CD4-positive, alpha-beta T cell (primary cell): Measurements from ENCODE around the gene IL19. TPM values are rescaled to one million over a fixed set of nuclear protein-coding genes. Genes with fewer than 3 reads are reported as not detected.

ENCODE experiments used
- ATAC-seq: fragments of 200-7000 bp; cut with Tn5 transposase; one replicate; pipeline ENCODE4 v1.10.0; 2022; ENCODE audit warnings: mild to moderate bottlenecking; ENCODE audit not compliant: poor library complexity
- CTCF ChIA-PET: fragments of 350-600 bp; sonication (Branson Sonifier 250); formaldehyde crosslinking; loops from one replicate; lab custom pipeline; 2021; ENCODE audit warnings: antibody characterized with exemption, inconsistent platforms; lab: Charles Lee
- POLR2A ChIA-PET: fragments of 350-600 bp; sonication (Branson Sonifier 250); formaldehyde crosslinking; loops from one replicate; lab custom pipeline; 2021; ENCODE audit warnings: antibody characterized with exemption, inconsistent platforms; lab: Charles Lee
- DNase-seq, 14 experiments: peaks; one replicate each; pipeline ENCODE4 v3.0.0-alpha.2; 2013 to 2020; ENCODE audit warnings: mixed read lengths in 2 of 14
- H3K27ac ChIP-seq, 2 donors: one replicate each; pipeline versions ENCODE4 v1.5.1 to v1.7.0; 2013; ENCODE audit warnings: low read length in 2 of 2, low read depth in 1 of 2, mild to moderate bottlenecking in 1 of 2
- H3K27me3 ChIP-seq, 2 experiments: 1 replicate in 1 of 2; 2 replicates in 1 of 2; pipeline versions ENCODE4 v1.6.1 to v1.7.0; 2013; ENCODE audit warnings: low read length in 2 of 2, control low read depth in 1 of 2, mild to moderate bottlenecking in 1 of 2, moderate library complexity in 1 of 2; ENCODE audit not compliant: insufficient read depth in 2 of 2, control insufficient read depth in 1 of 2
- H3K36me3 ChIP-seq: one replicate; pipeline ENCODE4 v1.6.1; 2013; ENCODE audit warnings: low read length, control low read depth; ENCODE audit not compliant: insufficient read depth
- H3K4me1 ChIP-seq: one replicate; pipeline ENCODE4 v1.6.1; 2013; ENCODE audit warnings: low read length, control low read depth; ENCODE audit not compliant: insufficient read depth
- H3K4me3 ChIP-seq: one replicate; pipeline ENCODE4 v1.5.1; 2013; ENCODE audit warnings: mild to moderate bottlenecking, low read length, moderate library complexity
- H3K9me3 ChIP-seq, 2 experiments: 1 replicate in 1 of 2; 2 replicates in 1 of 2; pipeline versions ENCODE4 v1.6.1 to v1.7.0; 2013; ENCODE audit warnings: low read length in 2 of 2, mild to moderate bottlenecking in 2 of 2, control low read depth in 1 of 2, moderate library complexity in 1 of 2; ENCODE audit not compliant: control insufficient read depth in 1 of 2, insufficient read depth in 1 of 2
- H3K27ac Mint-ChIP-seq: one replicate; pipeline ENCODE4 v1.8.0; 2020; ENCODE audit warnings: mixed read lengths
- H3K27me3 Mint-ChIP-seq: one replicate; pipeline ENCODE4 v1.8.0; 2021; ENCODE audit warnings: mixed read lengths
- H3K36me3 Mint-ChIP-seq: one replicate; pipeline ENCODE4 v1.8.0; 2021; ENCODE audit warnings: low read depth, mixed read lengths
- H3K4me1 Mint-ChIP-seq: one replicate; pipeline ENCODE4 v1.8.0; 2021; ENCODE audit warnings: low read depth, mixed read lengths
- H3K4me3 Mint-ChIP-seq: one replicate; pipeline ENCODE4 v1.8.0; 2020; ENCODE audit warnings: mild to moderate bottlenecking, mixed read lengths
- H3K9me3 Mint-ChIP-seq: one replicate; pipeline ENCODE4 v1.8.0; 2020; ENCODE audit warnings: mixed read lengths
- CTCF ChIP-seq: fragments of 200-600 bp; IDR thresholded peaks from one replicate; pipeline ENCODE4 v1.8.0; 2022; ENCODE audit warnings: antibody characterized with exemption, mild to moderate bottlenecking
- intact Hi-C, 2 experiments: fragments of 100-400 bp; cut with DNase I in 1 of 2; cut with micrococcal nuclease in 1 of 2; formaldehyde crosslinking; loops; one replicate each; pipeline versions ENCODE4 v1.15.1 to v1.9.0; 2023 to 2025; cut with DNase I, micrococcal nuclease
- total RNA-seq, 174 experiments: library from RNA in 2 of 174; stranded (reverse) in 2 of 174; gene quantifications; one replicate each; pipeline ENCODE4 v1.2.3 and lab custom pipeline; 2021 to 2026

IL19 gene
- total RNA-seq, 2 experiments from 2014 or later, result not detected

- Mint-ChIP-seq H3K4me1 (peaks cover 31% of the 10 kb centered on the region), H3K27ac (no peak overlapping the region), H3K36me3 (no peaks in the 10 kb centered on the region), H3K4me3 (no peak overlapping the region), H3K27me3 (no peaks in the 10 kb centered on the region), H3K9me3 (no peaks in the 10 kb centered on the region)
- Histone ChIP-seq H3K4me3 (no peak overlapping the region), H3K4me1 (peaks cover 15% of the 10 kb centered on the region), H3K9me3 (no peaks in the 10 kb centered on the region), H3K27me3 (peaks cover 0 to 7% of the 10 kb centered on the region in 2 experiments), H3K36me3 (no peaks in the 10 kb centered on the region), H3K27ac (no peak overlapping the region)
- CTCF ChIA-PET, result no interaction called here
- TF ChIP-seq CTCF, result no peak
- DNase-seq, result no peak
- POLR2A ChIA-PET, result interaction anchor here (1.4 kb wide), 1 partner anchor 73 kb away, joined by 3 read pairs; no protein-coding TSS in a partner anchor
- no peak for ATAC-seq
- intact Hi-C loops, result no loop called here
Observed at GRCh38 chr1:206833106-206833680, 62.6 kb downstream of the IL19 start.

GRCh38 chr1:206833801-206834200 lies 63.2 kb downstream of the IL19 start:
- ChIA-PET POLR2A (no interaction called here), CTCF (no interaction called here)
- Mint-ChIP-seq H3K27me3 (peaks cover under 1% of the 10 kb centered on the region), H3K4me1 (peaks cover 25% of the 10 kb centered on the region), H3K27ac (no peak overlapping the region), H3K9me3 (no peaks in the 10 kb centered on the region), H3K36me3 (no peaks in the 10 kb centered on the region), H3K4me3 (no peak overlapping the region)
- Histone ChIP-seq H3K27me3 (peaks cover 0 to 7% of the 10 kb centered on the region in 2 experiments), H3K4me3 (no peak overlapping the region), H3K36me3 (no peaks in the 10 kb centered on the region), H3K9me3 (no peaks in the 10 kb centered on the region), H3K4me1 (peaks cover 13% of the 10 kb centered on the region), H3K27ac (no peak overlapping the region)
- ATAC-seq (no peak), DNase-seq (no peak)
- intact Hi-C loops, result loop anchor here in 1 of 2 experiments (2.0 kb wide), 1 partner anchor 13 kb away; no protein-coding TSS in a partner anchor
- no peak for TF ChIP-seq CTCF

DNA sequence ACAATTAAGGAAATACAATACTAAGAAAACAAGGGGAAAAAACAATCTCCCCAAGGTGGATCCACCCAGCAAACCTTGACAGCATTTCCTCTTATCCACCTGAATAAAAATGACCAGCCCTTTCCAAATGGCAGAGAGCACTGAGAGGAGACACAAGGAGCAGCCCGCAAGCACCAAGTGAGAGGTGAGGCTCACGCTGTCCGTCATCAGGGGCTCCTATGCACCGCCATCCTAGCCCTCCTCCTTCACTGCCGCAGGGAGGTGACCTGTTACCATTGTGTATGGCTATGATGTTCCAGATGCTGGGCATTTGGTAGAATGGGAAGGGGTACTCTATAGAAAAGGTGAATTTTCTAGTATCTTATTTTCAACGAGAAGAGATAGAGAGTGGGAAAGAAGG lies 63.6 kb downstream of the IL19 start:
- no peak overlapping the region for H3K4me3 Mint-ChIP-seq
- POLR2A ChIA-PET, result no interaction called here

More for the DNA sequence above, 63.6 kb downstream of the IL19 start:
- DNase-seq (no peak), ATAC-seq (no peak)
- H3K36me3 Mint-ChIP-seq, result no peaks in the 10 kb centered on the region
- H3K27ac Mint-ChIP-seq, result no peak overlapping the region
- Histone ChIP-seq H3K4me1 (peaks cover 9% of the 10 kb centered on the region), H3K27ac (no peak overlapping the region), H3K9me3 (no peaks in the 10 kb centered on the region), H3K4me3 (no peak overlapping the region), H3K36me3 (no peaks in the 10 kb centered on the region), H3K27me3 (peaks cover 0 to 7% of the 10 kb centered on the region in 2 experiments)
- intact Hi-C loops, result loop anchor here in 1 of 2 experiments (2.0 kb wide), 1 partner anchor 13 kb away; no protein-coding TSS in a partner anchor
- H3K4me1 Mint-ChIP-seq, result peaks cover 20% of the 10 kb centered on the region
- TF ChIP-seq CTCF, result no peak
- H3K27me3 Mint-ChIP-seq, result peaks cover 5% of the 10 kb centered on the region
- CTCF ChIA-PET, result no interaction called here
- no peaks in the 10 kb centered on the region for H3K9me3 Mint-ChIP-seq
